ENCODE data around the gene MYO9B.

Gene MYO9B

GRCh38 chr19:17075035-17075863, at the start of gene MYO9B, which contains the start of gene HAUS8:
MYO9B (plus strand) TSS chr19:17075777; CDS start chr19:17101718, 25,941 bp downstream.
HAUS8 (minus strand) TSS chr19:17075452; CDS start chr19:17075422, 30 bp downstream.
- peak; percentile 99 for DNase-seq (ENCODE audit: low spot score)

- DNase-seq (ENCODE audit: low spot score) = no peak
Observed at GRCh38 chr19:17025991-17026658, 49.5 kb upstream of the MYO9B start.

GRCh38 chr19:17026706-17027534, 48.7 kb upstream of the MYO9B start, which contains the start of gene CPAMD8:
CPAMD8 (minus strand) TSS chr19:17026810; CDS start chr19:17026642, 168 bp downstream.
- no peak for DNase-seq (ENCODE audit: low spot score)

GRCh38 chr19:17027535-17027975, 48.0 kb upstream of the MYO9B start:
- no peak for DNase-seq (ENCODE audit: low spot score)

- DNase-seq (ENCODE audit: low spot score) = no peak
Observed at GRCh38 chr19:17031741-17032140, 43.8 kb upstream of the MYO9B start.

- DNase-seq (ENCODE audit: low spot score) = no peak
Observed at GRCh38 chr19:17035842-17036424, 39.6 kb upstream of the MYO9B start.

GRCh38 chr19:17036640-17037039, 38.9 kb upstream of the MYO9B start:
- DNase-seq (ENCODE audit: low spot score) = no peak

GRCh38 chr19:17037184-17037583, 38.4 kb upstream of the MYO9B start:
- DNase-seq (ENCODE audit: low spot score) = no peak

GRCh38 chr19:17037966-17038500, 37.5 kb upstream of the MYO9B start:
- DNase-seq (ENCODE audit: low spot score) = no peak

GRCh38 chr19:17041976-17042375, 33.6 kb upstream of the MYO9B start:
- DNase-seq (ENCODE audit: low spot score) = no peak

GRCh38 chr19:17043744-17044143, 31.8 kb upstream of the MYO9B start:
- DNase-seq (ENCODE audit: low spot score) = no peak

- DNase-seq (ENCODE audit: low spot score) = no peak
Observed at GRCh38 chr19:17045907-17046502, 29.6 kb upstream of the MYO9B start.

GRCh38 chr19:17048885-17049453, 26.6 kb upstream of the MYO9B start:
- no peak for DNase-seq (ENCODE audit: low spot score)

- no peak for DNase-seq (ENCODE audit: low spot score)
Observed at GRCh38 chr19:17049711-17050280, 25.8 kb upstream of the MYO9B start.

- DNase-seq (ENCODE audit: low spot score) = peak; percentile 44
Observed at GRCh38 chr19:17052439-17052838, 23.1 kb upstream of the MYO9B start.

- DNase-seq (ENCODE audit: low spot score) = no peak
Observed at GRCh38 chr19:17054746-17055145, 20.8 kb upstream of the MYO9B start.

- no peak for DNase-seq (ENCODE audit: low spot score)
Observed at GRCh38 chr19:17055636-17056035, 19.9 kb upstream of the MYO9B start.

GRCh38 chr19:17058236-17058635, 17.3 kb upstream of the MYO9B start:
- no peak for DNase-seq (ENCODE audit: low spot score)

GRCh38 chr19:17060802-17061201, 14.8 kb upstream of the MYO9B start:
- no peak for DNase-seq (ENCODE audit: low spot score)

GRCh38 chr19:17061205-17061604, 14.4 kb upstream of the MYO9B start:
- no peak for DNase-seq (ENCODE audit: low spot score)

Data from SW480 (cell line).